RWPE2 (cell line): ENCODE results near the gene RAB28.

Experiments used
- ATAC-seq: fragments of 200-7000 bp; cut with Tn5 transposase; 3 replicates; pipeline ENCODE4 v1.9.1; 2021; ENCODE audit warnings: low read depth
- DNase-seq: peaks from one replicate; pipeline ENCODE4 v3.0.0-alpha.2; 2020; ENCODE audit warnings: low spot score
- H3K27ac ChIP-seq: fragments of 450-650 bp; 2 replicates; pipeline ENCODE4 v1.5.1; 2017; ENCODE audit warnings: mild to moderate bottlenecking; ENCODE audit not compliant: poor library complexity, severe bottlenecking
- H3K27me3 ChIP-seq: fragments of 250-450 bp; sonication (Bioruptor Pico); 2 replicates; pipeline ENCODE4 v1.5.1; 2021; ENCODE audit warnings: mild to moderate bottlenecking, moderate library complexity; ENCODE audit not compliant: insufficient read depth, poor library complexity, severe bottlenecking
- H3K36me3 ChIP-seq: fragments of 250-450 bp; sonication (Bioruptor Pico); 2 replicates; pipeline ENCODE4 v1.5.1; 2020; ENCODE audit warnings: low read depth, mild to moderate bottlenecking, moderate library complexity
- H3K4me1 ChIP-seq: fragments of 250-450 bp; sonication (Bioruptor Pico); 2 replicates; pipeline ENCODE4 v1.5.1; 2021; ENCODE audit warnings: mild to moderate bottlenecking, moderate library complexity; ENCODE audit not compliant: insufficient read depth, poor library complexity, severe bottlenecking
- H3K4me3 ChIP-seq: fragments of 250-450 bp; sonication (Bioruptor Pico); 2 replicates; pipeline ENCODE4 v1.5.1; 2021; ENCODE audit warnings: mild to moderate bottlenecking, moderate library complexity; ENCODE audit not compliant: severe bottlenecking
- H3K9me3 ChIP-seq: fragments of 250-450 bp; sonication (Bioruptor Pico); 2 replicates; pipeline ENCODE4 v1.5.1; 2021; ENCODE audit warnings: mild to moderate bottlenecking, moderate library complexity; ENCODE audit not compliant: severe bottlenecking
- CTCF ChIP-seq: fragments of 450-650 bp; IDR thresholded peaks from one replicate; pipeline ENCODE4 v1.5.1; 2017; ENCODE audit warnings: mild to moderate bottlenecking, moderate library complexity; ENCODE audit not compliant: poor library complexity, severe bottlenecking

The RAB28 gene

GRCh38 chr4:13511101-13511500, 27.0 kb upstream of the RAB28 start:
- Histone ChIP-seq H3K4me1 (no peaks in the 10 kb centered on the region), H3K36me3 (no peaks in the 10 kb centered on the region), H3K27me3 (peaks cover 15% of the 10 kb centered on the region), H3K4me3 (no peak overlapping the region), H3K27ac (no peak overlapping the region), H3K9me3 (no peaks in the 10 kb centered on the region)
- DNase-seq (no peak), ATAC-seq (no peak)
- no peak for TF ChIP-seq CTCF

- no peaks in the 10 kb centered on the region for H3K9me3 ChIP-seq
- no peak for ATAC-seq
- H3K4me1 ChIP-seq, result no peaks in the 10 kb centered on the region
- H3K4me3 ChIP-seq, result no peak overlapping the region
- no peaks in the 10 kb centered on the region for H3K36me3 ChIP-seq
- no peak overlapping the region for H3K27ac ChIP-seq
- no peak for TF ChIP-seq CTCF
- no peak for DNase-seq
- H3K27me3 ChIP-seq, result peaks cover 4% of the 10 kb centered on the region
These were observed 25.3 kb upstream of the RAB28 start for GRCh38 chr4:13509442-13509841.

- TF ChIP-seq CTCF, result no peak
- no peak overlapping the region for H3K4me3 ChIP-seq
- no peak overlapping the region for H3K27ac ChIP-seq
- H3K4me1 ChIP-seq, result no peaks in the 10 kb centered on the region
- DNase-seq (no peak), ATAC-seq (no peak)
- no peaks in the 10 kb centered on the region for H3K36me3 ChIP-seq
- H3K9me3 ChIP-seq, result no peaks in the 10 kb centered on the region
- peaks cover 11% of the 10 kb centered on the region for H3K27me3 ChIP-seq
These were observed 20.2 kb upstream of the RAB28 start for GRCh38 chr4:13504374-13504773.

- H3K4me3 ChIP-seq, result no peak overlapping the region
- H3K36me3 ChIP-seq, result no peaks in the 10 kb centered on the region
- DNase-seq, result no peak
- no peak for TF ChIP-seq CTCF
- peaks cover 33% of the 10 kb centered on the region for H3K27me3 ChIP-seq
- no peaks in the 10 kb centered on the region for H3K9me3 ChIP-seq
- H3K27ac ChIP-seq, result no peak overlapping the region
- no peak for ATAC-seq
- no peaks in the 10 kb centered on the region for H3K4me1 ChIP-seq
These were observed 14.3 kb upstream of the RAB28 start for GRCh38 chr4:13498469-13498868.

GRCh38 chr4:13496605-13497004, 12.5 kb upstream of the RAB28 start:
- H3K36me3 ChIP-seq, result no peaks in the 10 kb centered on the region
- peaks cover 33% of the 10 kb centered on the region for H3K27me3 ChIP-seq
- ATAC-seq, result no peak
- no peak overlapping the region for H3K27ac ChIP-seq
- DNase-seq, result no peak
- TF ChIP-seq CTCF, result no peak
- no peaks in the 10 kb centered on the region for H3K9me3 ChIP-seq
- no peak overlapping the region for H3K4me3 ChIP-seq
- H3K4me1 ChIP-seq, result no peaks in the 10 kb centered on the region
